Stimulated activated CD8-positive, alpha-beta memory T cell treated with anti-CD3 and anti-CD28 coated beads, Interleukin-12 subunit alpha, Interleukin-12 subunit beta, amount 100 ng/mL, for 24 hours (primary cell): ENCODE measurements around the gene PDZRN3.
"Not testable (repeated sequence)": the region's sequence is repeated elsewhere in the genome, so short reads cannot be mapped to it uniquely, and the experiment has no call there.

Experiments used
- DNase-seq: peaks from one replicate; pipeline ENCODE4 v3.0.0-alpha.2; 2020; ENCODE audit errors: extremely low read depth

PDZRN3 gene

DNA sequence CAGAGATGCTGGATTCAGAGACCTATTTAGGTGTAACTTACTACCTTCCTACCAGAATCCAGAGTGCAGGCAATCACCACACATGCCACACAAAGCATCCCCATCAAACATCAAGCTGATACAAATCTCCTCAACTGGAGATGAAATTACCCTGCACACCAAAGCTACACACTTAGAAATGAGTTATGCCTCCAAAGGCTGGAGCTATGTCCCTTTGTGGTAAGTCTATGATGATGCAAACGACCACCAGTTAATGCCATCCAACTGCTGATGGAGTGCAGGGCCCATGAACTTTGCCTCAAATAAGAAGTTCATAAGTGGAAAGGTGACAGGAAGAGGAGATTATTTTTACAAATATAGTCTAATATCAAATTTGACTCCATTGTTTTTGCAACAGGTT lies 38.1 kb downstream of the PDZRN3 start:
- no peak for DNase-seq

DNA sequence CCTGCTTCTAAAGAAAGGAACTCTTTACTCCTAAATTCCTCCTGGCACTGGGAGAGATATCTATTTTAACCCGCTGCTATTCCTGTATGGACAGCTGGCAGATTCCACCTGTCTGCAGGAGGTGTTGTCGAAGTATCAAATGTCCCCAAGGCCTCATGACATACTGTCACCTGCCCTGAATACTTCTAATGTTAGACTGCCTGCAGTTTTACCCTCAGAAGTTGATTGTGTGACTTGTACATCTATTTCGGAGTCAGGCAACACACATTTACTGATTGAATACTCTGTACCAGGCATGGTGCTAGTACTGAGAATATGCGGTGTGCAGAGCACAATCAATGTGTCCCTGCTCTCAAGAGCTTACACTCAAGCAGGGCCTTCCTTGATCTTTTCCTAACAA lies 38.6 kb downstream of the PDZRN3 start:
- no peak for DNase-seq

DNA sequence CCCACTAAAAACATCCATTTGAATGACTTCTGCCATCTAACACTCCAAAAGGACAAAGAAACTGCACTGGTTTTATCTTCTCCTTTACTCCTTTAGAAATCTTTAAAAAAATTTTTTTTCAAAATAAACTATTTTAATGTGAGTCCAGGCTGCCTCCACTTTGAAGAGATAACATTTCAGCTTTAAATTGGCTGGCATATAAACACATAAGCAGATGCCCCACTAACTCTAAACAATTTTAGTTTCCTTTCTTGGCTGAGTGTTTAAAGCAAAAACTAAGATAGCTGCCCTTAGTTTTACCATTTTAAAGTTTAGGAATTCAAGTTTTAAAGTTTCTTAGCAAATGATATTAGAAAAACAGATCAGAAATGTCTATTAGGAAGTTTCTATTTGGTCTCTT lies 39.9 kb downstream of the PDZRN3 start:
- no peak for DNase-seq

DNA sequence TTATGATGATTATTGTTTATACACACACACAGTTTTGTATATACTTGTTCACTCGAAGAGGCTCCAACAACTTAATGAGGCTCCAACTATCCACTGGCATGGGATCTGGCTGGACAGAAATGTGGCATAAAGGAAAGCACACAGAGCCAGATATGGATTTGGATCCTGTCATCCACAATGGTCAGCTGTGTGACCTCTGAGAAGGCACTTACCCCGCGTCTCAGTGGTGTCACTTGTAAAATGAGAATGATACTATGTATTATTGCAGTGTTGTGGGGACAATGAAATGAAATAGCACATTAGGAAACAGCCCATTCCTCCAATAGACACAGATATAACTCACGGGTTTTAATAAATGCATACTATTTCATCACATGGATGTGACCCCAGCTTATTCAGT lies 42.2 kb downstream of the PDZRN3 start:
- DNase-seq = no peak

DNA sequence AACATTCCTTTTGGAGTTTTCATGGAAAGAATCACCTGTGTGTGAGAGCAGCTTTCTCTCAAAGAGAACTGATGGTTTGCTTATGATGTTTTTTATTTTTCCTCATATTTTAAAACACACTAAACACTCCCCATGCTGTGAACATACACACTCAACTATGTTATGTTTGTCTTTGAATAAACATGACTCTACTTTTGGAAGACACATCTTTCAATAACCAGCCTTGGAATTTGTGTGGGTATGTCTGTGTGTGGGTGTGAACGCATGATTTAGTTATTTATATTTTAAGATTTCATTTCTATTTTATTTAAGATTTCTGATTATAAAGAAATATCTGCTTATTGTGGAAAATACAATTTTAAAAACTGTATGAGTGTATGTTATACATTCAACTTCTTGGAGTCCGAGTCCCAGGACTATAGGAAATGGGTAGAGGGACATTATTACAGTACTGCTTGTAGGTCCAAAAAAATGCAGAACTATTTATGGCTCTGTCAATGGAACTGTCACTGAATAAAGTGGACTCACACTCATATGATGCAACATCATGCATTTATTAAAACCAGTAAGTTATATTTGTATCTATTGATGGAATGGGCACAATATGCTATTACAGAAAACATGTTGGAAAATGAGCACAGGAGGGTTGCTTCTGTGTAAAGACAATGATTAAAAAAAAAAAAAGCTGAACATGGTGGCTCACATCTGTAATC lies 43.5 kb downstream of the PDZRN3 start:
- no peak for DNase-seq

DNA sequence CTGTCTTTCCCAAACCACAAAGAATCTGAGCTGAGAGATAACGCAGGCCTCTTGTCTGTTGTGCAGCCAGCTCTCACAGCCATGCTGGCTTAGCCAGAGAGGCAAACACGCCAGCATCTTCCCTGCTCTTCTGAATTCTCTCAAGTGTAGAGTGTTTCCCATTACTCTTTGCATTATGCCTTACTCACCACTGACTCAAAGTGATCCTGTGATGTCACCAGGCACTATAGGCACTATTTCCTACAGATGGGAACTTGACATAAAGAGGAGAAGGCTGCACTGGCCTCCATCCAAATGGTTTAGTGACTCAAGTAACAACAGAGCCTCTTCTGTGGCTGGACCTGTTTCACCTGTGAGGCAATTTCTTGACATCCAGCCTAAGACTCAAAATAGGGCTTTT lies 44.4 kb downstream of the PDZRN3 start:
- DNase-seq = no peak

DNA sequence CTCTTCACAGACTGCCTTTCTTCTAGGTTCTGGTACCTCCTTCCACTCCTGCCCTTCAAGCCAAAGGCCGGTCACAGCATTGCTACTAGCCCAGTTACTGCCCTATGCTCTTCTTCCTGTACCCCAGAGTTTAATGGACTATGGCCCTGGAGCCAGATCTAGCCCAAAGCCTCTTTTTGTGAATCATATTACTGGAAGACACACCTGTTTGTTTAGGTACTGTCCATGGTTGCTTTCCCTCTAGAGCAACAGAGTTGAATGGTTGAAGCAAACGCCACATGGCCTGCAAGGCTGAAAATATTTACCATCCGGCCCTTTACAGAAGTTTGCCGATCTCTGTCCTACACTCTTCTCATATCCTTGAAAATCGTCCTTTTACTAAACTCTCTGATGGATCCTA lies 47.0 kb downstream of the PDZRN3 start:
- no peak for DNase-seq

DNA sequence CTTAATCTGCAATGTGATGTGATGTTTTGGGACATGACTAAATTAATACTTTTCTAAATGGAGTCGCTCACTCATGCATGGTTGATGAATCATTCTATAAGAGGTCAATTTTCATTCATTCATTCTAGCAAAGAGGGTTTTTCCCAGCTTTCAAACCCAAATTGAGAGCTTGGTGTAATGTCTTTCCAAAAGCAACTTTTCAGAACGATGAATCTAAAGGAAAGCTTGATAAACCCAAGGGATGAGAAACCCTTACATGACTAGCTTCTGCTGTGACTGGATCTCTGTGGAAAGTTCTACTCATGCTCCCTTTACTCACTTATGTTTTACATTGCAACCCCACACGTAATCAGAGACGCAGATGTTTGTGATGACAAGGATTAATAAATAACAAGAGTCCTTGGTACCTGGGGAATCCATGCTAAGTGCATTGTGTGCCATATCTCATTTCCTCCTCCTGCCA lies 47.7 kb downstream of the PDZRN3 start:
- DNase-seq = no peak

DNA sequence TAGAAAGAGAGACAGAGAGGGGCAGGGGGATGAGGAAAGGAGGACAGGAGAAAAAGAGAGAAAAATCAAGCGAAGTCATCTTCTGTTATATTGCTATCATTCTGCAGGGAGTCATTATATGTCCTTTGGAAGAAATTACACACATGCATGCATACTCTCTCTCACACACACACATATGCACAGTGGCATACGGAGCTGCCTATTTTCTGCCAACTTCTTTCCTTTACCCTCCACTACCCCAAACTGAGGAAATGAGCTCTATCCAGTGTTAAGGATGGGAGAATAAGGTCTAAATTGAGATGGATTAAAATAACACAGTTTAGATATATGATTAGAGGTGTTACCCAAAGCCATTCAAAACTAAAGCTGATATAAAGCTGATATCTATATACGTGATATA lies 48.8 kb downstream of the PDZRN3 start:
- DNase-seq = no peak

DNA sequence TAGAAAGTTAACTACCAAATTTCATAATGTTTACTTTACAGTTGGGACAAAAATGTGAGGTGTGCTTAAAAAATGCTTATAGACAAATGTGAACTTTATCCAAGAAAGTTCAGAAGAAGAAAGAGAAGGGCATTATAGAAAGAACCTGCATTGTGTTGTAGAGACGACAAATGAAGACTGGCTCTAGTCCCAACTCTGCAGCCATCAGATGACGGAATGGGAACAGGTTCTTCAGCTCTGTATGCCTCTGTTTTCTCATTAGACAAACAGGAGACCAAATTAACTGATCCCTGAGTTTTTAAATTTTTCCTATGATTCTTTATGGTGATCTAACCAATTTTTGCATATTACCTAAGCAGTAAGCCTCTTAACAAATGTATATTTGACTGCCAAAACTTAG lies 49.2 kb downstream of the PDZRN3 start:
- DNase-seq = no peak

DNA sequence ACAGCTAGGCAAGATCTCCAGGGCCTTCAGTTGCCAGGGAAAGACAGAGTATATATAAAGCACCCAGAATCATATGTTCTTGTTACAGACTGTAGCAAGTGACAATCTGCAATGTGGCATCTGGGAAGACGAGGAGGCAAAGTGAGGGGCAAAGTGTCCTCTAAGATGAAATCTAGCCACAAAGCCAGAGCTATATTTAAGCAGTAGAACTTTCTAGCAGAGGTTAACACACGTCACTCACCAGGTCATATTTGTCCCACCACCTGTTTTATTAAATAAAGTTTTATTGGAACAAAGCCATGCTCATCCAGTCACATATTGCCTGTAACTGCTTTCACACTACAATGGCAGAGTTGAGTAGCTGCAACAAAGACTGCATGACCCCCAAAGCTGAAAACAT lies 51.5 kb downstream of the PDZRN3 start:
- DNase-seq = no peak

DNA sequence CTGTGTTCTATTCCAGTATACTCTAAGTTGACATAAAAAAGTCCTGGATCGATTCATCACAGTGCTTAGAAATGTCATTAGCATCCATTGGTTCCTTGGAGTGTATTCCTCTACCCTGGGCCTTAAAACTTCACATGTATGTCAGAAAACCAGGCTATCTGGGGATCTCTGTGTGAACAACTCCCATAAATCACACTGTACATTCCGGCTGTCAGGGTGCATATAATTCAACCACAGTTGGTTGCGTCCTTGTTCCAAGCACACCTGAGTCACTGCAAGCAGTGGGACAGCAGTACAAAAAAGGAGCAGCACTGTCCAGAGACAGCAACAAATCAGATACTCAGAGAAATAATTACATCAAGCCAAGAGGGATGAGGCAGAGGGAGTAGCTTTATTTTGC lies 52.4 kb downstream of the PDZRN3 start:
- DNase-seq = no peak

DNA sequence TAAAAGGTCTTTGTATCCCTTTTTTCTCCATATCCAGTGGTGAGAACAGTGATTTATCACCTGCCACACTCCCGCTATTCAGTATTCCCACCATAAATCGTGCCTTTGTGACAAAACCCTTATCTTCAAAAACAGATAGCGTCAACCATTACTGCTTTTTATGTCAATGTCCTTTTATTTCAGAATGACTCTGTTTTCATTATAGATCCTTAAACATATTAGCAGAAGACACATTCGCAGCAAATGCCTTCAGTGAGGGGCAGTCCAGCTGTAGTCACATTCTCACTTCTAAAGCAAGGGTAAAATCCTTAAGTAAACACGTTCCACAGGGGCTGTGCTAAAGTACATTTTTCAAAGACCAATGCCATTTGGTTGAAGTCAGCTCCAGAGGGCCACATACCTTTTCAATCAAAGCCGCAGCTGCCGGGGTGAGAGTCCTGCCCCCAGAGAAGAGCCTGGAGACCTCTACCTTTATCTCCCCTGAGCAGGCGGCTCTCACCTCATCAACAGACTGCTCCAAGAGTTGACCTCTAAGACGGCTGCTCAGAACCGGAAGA lies 53.4 kb downstream of the PDZRN3 start:
- no peak for DNase-seq

DNA sequence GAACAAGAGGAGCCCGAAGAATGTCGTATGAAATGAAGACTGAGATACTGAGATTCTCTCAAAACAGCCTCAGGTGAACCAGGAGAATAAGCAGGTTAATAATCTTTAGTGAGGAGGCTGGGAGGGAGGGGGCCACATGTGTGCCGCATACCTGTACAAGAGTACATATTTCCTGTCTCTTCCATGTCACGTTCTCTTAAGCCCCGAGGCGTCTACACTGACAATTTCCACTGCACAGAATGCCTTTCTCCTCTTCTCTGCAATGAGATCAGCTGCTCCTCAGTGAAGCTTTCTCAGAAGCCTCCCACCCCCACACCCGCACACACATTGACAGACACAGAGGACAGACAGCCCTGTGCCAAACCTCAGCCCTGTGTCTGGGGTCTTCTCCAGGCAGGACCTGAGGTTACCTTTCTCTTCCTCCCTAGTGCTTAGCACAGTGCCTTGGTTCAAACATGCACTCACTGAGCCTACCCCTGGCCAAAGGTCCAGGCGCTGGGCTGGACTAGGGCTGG lies 55.4 kb downstream of the PDZRN3 start:
- no peak for DNase-seq

DNA sequence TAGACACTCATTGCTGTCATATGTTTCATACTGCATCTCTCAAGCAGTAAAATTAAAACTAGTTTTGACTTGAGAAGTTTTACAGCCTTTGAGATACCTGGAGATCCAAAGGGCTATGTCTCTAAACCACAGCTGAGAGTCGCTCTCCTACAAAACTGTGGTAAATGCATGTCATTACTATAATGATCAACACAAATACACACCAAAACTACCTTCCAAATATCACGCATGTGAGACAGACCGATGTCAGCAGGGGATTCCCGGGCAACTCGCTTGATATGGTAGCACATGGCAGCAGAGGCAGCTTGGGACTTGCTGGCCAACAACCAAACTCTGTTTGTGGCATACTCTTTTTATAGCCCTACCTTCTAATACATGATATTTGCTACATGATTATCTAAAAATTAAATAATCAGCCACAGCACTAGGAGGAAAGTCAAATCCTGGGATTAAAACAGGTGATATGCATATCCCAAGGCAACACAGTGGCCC lies 56.3 kb downstream of the PDZRN3 start:
- no peak for DNase-seq

DNA sequence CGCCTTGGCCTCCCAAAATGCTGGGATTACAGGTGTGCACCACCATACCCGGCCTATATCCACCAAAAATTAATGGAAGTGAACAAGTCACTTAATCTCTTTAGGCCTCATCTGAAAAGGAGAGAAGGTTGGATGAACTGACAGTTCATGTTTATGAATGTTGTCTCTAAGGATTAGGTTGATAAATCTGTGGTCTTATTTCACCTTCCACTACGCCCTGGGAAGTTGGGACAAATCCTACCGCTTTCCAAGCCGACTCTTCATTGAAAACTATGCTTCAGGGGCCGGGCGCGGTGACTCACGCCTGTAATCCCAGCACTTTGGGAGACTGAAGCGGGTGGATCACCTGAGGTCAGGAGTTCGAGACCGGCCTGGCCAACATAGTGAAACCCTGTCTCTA lies 59.4 kb downstream of the PDZRN3 start:
- DNase-seq = not testable (repeated sequence)

DNA sequence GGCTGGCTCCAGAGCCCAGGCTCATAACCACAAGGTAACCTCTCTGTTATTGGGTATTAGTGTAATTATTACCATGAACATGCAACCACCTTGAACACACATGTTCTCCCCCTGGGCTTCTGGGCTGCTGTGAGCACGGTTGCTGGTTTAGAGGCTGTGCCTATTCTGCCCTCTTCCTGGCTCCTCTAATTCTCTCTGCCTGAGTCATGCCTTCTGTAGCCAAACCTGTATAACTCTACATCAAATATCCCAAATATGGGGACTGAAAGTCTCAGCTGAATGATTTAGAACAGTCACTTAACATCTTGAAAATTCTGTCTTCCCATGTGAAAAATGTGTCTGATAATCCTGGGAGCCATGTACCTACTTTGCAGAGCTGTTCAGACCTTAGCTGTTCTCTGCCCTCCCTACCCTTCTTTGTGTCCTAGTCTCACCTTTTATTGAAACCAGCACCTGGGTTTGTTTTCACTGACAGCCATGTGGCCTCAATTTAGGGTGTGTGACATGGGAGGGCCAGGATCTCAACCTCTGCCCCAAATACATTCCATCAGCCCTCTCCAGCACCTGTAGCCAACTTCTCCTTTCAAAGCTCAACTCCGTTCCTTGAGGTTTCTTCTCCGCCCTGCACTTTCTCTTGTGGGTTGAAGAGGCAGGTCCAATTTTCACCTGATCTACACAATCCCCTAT lies 60.7 kb downstream of the PDZRN3 start:
- no peak for DNase-seq

DNA sequence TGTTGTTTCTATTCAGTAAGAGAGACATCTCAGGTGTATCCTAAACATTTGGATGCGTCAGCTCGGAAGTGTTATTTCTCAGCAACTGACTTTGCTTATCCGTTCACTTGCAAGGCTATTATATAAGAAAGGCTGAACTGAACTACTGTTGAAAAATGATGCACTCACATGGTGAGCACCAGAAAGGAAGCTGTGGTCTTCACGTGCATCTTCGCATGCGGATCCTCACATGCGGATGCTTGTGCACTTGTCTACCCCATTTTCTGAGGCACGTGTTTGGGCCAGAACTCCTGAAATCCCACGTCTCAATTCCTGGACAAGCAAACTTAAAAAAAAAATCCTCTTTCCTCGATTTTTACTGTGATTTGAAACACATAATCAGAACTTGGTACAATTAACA lies 63.2 kb downstream of the PDZRN3 start:
- DNase-seq = no peak

DNA sequence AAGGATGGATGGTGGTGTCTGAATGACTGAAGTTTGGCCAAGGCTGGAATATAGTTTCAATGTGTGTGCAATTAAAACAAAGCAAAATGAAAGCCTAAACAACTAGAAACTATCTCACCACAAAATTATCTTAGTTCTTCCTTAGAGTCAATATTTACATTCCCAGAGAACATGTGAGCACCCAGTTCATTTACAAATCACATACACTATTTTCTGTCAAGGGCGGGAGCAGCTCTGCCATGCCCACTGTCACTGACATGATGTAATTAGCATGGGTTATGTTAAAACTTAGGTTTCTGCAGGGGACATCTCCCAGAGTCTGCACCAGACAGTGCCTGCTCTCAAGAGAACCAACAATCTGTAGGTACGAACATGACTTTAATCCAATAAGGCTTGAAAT lies 65.0 kb downstream of the PDZRN3 start:
- DNase-seq = no peak

DNA sequence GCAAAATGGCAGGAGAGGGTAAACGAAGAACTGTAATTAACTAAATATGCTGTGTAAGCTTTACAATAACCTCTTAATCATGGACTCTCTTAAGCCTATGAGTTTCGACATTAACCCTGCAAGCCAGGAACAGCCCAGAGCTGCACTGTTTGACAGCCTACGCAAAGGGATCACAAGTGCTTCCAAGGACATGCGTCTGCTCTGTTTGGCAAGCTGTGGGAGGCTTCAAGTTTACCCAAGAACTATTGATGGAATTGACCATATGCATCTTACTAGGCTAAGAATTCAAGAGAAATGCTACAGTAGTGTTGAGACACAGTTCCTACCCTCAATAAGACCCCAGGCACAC lies 66.0 kb downstream of the PDZRN3 start:
- no peak for DNase-seq

DNA sequence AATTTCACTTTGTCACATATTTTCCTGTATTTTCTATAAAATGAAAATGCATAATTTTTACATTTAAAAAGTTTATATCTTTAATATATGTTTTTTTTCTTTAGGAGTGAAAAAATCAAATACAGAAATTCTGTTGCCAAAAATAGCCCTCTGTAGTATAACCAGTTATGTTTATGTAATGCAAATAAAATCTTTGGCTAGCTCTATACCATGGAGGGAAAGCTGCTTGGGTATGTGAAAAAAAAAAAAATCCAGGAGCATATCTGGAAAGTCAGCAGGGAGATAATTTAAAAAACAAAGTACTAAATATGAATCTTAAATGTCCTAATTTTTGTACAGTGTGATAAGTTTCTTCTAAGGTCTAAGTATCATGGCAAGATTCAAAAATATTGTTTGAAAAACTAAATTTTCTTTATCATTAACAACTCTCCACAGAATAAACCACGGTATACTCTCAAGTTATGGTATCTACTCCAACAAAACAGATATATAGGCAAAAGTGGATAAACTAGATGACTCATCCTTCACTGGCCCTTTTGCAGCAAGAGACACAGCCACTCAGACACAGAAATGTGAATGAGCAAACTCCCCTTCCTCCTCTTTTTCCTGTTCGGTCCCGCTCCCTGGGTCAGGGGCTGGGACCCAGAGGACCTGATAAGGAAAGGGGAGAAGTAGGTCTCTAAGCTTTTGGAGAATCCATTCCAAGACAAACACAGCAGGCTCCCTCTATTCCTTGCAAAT lies 66.6 kb downstream of the PDZRN3 start:
- DNase-seq = no peak
